ENCODE measurements around the gene EIF2AK3.
"Not testable (repeated sequence)": the region's sequence is repeated elsewhere in the genome, so short reads cannot be mapped to it uniquely, and the experiment has no call there.

EIF2AK3 gene

GRCh38 chr2:88658881-88659537, 31.7 kb upstream of the EIF2AK3 start:
- DNase-seq, result no peak
- no peaks in the 10 kb centered on the region for H3K4me1 ChIP-seq (ENCODE audit: control insufficient read depth, insufficient read depth, low read length, poor library complexity, severe bottlenecking)
- no peaks in the 10 kb centered on the region for H3K9me3 ChIP-seq (ENCODE audit: control insufficient read depth, low read length)
- no peaks in the 10 kb centered on the region for H3K36me3 ChIP-seq (ENCODE audit: control insufficient read depth, insufficient read depth, low read length)
- H3K27me3 ChIP-seq (replicated peaks; ENCODE audit: control insufficient read depth, insufficient read depth, low read length, poor library complexity, severe bottlenecking), result no peaks in the 10 kb centered on the region
- H3K27ac ChIP-seq (ENCODE audit: insufficient read depth, low read length, poor library complexity, severe bottlenecking), result no peak overlapping the region
- no peak overlapping the region for H3K4me3 ChIP-seq (ENCODE audit: insufficient read depth, low read depth, low read length, poor library complexity, severe bottlenecking)

- Histone ChIP-seq H3K27ac (ENCODE audit: insufficient read depth, low read length, poor library complexity, severe bottlenecking) (no peak overlapping the region), H3K27me3 (replicated peaks; ENCODE audit: control insufficient read depth, insufficient read depth, low read length, poor library complexity, severe bottlenecking) (no peaks in the 10 kb centered on the region), H3K36me3 (ENCODE audit: control insufficient read depth, insufficient read depth, low read length) (no peaks in the 10 kb centered on the region), H3K4me3 (ENCODE audit: insufficient read depth, low read depth, low read length, poor library complexity, severe bottlenecking) (no peak overlapping the region), H3K9me3 (ENCODE audit: control insufficient read depth, low read length) (no peaks in the 10 kb centered on the region), H3K4me1 (ENCODE audit: control insufficient read depth, insufficient read depth, low read length, poor library complexity, severe bottlenecking) (no peaks in the 10 kb centered on the region)
- no peak for DNase-seq
These were observed 31.1 kb upstream of the EIF2AK3 start for GRCh38 chr2:88658326-88658725.

GRCh38 chr2:88657131-88657530, 29.9 kb upstream of the EIF2AK3 start:
- Histone ChIP-seq H3K9me3 (ENCODE audit: control insufficient read depth, low read length) (no peaks in the 10 kb centered on the region), H3K36me3 (ENCODE audit: control insufficient read depth, insufficient read depth, low read length) (no peaks in the 10 kb centered on the region), H3K27ac (ENCODE audit: insufficient read depth, low read length, poor library complexity, severe bottlenecking) (no peak overlapping the region), H3K27me3 (replicated peaks; ENCODE audit: control insufficient read depth, insufficient read depth, low read length, poor library complexity, severe bottlenecking) (no peaks in the 10 kb centered on the region), H3K4me1 (ENCODE audit: control insufficient read depth, insufficient read depth, low read length, poor library complexity, severe bottlenecking) (no peaks in the 10 kb centered on the region), H3K4me3 (ENCODE audit: insufficient read depth, low read depth, low read length, poor library complexity, severe bottlenecking) (no peak overlapping the region)
- no peak for DNase-seq

- Histone ChIP-seq H3K36me3 (ENCODE audit: control insufficient read depth, insufficient read depth, low read length) (no peaks in the 10 kb centered on the region), H3K4me1 (ENCODE audit: control insufficient read depth, insufficient read depth, low read length, poor library complexity, severe bottlenecking) (no peaks in the 10 kb centered on the region), H3K9me3 (ENCODE audit: control insufficient read depth, low read length) (no peaks in the 10 kb centered on the region), H3K4me3 (ENCODE audit: insufficient read depth, low read depth, low read length, poor library complexity, severe bottlenecking) (no peak overlapping the region), H3K27ac (ENCODE audit: insufficient read depth, low read length, poor library complexity, severe bottlenecking) (no peak overlapping the region), H3K27me3 (replicated peaks; ENCODE audit: control insufficient read depth, insufficient read depth, low read length, poor library complexity, severe bottlenecking) (no peaks in the 10 kb centered on the region)
- no peak for DNase-seq
These were observed 29.4 kb upstream of the EIF2AK3 start for GRCh38 chr2:88656690-88657089.

- Histone ChIP-seq H3K27me3 (replicated peaks; ENCODE audit: control insufficient read depth, insufficient read depth, low read length, poor library complexity, severe bottlenecking) (no peaks in the 10 kb centered on the region), H3K36me3 (ENCODE audit: control insufficient read depth, insufficient read depth, low read length) (no peaks in the 10 kb centered on the region), H3K4me3 (ENCODE audit: insufficient read depth, low read depth, low read length, poor library complexity, severe bottlenecking) (no peak overlapping the region), H3K27ac (ENCODE audit: insufficient read depth, low read length, poor library complexity, severe bottlenecking) (no peak overlapping the region), H3K4me1 (ENCODE audit: control insufficient read depth, insufficient read depth, low read length, poor library complexity, severe bottlenecking) (no peaks in the 10 kb centered on the region), H3K9me3 (ENCODE audit: control insufficient read depth, low read length) (no peaks in the 10 kb centered on the region)
- no peak for DNase-seq
These were observed 27.4 kb upstream of the EIF2AK3 start for GRCh38 chr2:88654714-88655113.

GRCh38 chr2:88651646-88652045, 24.4 kb upstream of the EIF2AK3 start:
- no peak overlapping the region for H3K4me3 ChIP-seq (ENCODE audit: insufficient read depth, low read depth, low read length, poor library complexity, severe bottlenecking)
- no peaks in the 10 kb centered on the region for H3K27me3 ChIP-seq (replicated peaks; ENCODE audit: control insufficient read depth, insufficient read depth, low read length, poor library complexity, severe bottlenecking)
- H3K9me3 ChIP-seq (ENCODE audit: control insufficient read depth, low read length), result no peaks in the 10 kb centered on the region
- H3K4me1 ChIP-seq (ENCODE audit: control insufficient read depth, insufficient read depth, low read length, poor library complexity, severe bottlenecking), result no peaks in the 10 kb centered on the region
- no peak for DNase-seq
- H3K27ac ChIP-seq (ENCODE audit: insufficient read depth, low read length, poor library complexity, severe bottlenecking), result no peak overlapping the region
- H3K36me3 ChIP-seq (ENCODE audit: control insufficient read depth, insufficient read depth, low read length), result no peaks in the 10 kb centered on the region

GRCh38 chr2:88645291-88645882, 18.1 kb upstream of the EIF2AK3 start:
- not testable (repeated sequence) for DNase-seq; H3K36me3 ChIP-seq (ENCODE audit: control insufficient read depth, insufficient read depth, low read length); H3K4me1 ChIP-seq (ENCODE audit: control insufficient read depth, insufficient read depth, low read length, poor library complexity, severe bottlenecking); H3K27ac ChIP-seq (ENCODE audit: insufficient read depth, low read length, poor library complexity, severe bottlenecking); H3K4me3 ChIP-seq (ENCODE audit: insufficient read depth, low read depth, low read length, poor library complexity, severe bottlenecking); H3K27me3 ChIP-seq (replicated peaks; ENCODE audit: control insufficient read depth, insufficient read depth, low read length, poor library complexity, severe bottlenecking); H3K9me3 ChIP-seq (ENCODE audit: control insufficient read depth, low read length)

- no peak for DNase-seq
These were observed 15.0 kb upstream of the EIF2AK3 start for GRCh38 chr2:88642278-88642677.

GRCh38 chr2:88641330-88641729, 14.1 kb upstream of the EIF2AK3 start:
- Histone ChIP-seq H3K4me3 (ENCODE audit: insufficient read depth, low read depth, low read length, poor library complexity, severe bottlenecking) (no peak overlapping the region), H3K27ac (ENCODE audit: insufficient read depth, low read length, poor library complexity, severe bottlenecking) (no peak overlapping the region), H3K36me3 (ENCODE audit: control insufficient read depth, insufficient read depth, low read length) (no peaks in the 10 kb centered on the region), H3K4me1 (ENCODE audit: control insufficient read depth, insufficient read depth, low read length, poor library complexity, severe bottlenecking) (no peaks in the 10 kb centered on the region), H3K9me3 (ENCODE audit: control insufficient read depth, low read length) (no peaks in the 10 kb centered on the region), H3K27me3 (replicated peaks; ENCODE audit: control insufficient read depth, insufficient read depth, low read length, poor library complexity, severe bottlenecking) (no peaks in the 10 kb centered on the region)
- no peak for DNase-seq

More at GRCh38 chr2:88642278-88642677, 15.0 kb upstream of the EIF2AK3 start:
- Histone ChIP-seq H3K27me3 (replicated peaks; ENCODE audit: control insufficient read depth, insufficient read depth, low read length, poor library complexity, severe bottlenecking) (no peaks in the 10 kb centered on the region), H3K36me3 (ENCODE audit: control insufficient read depth, insufficient read depth, low read length) (no peaks in the 10 kb centered on the region), H3K27ac (ENCODE audit: insufficient read depth, low read length, poor library complexity, severe bottlenecking) (no peak overlapping the region), H3K4me1 (ENCODE audit: control insufficient read depth, insufficient read depth, low read length, poor library complexity, severe bottlenecking) (no peaks in the 10 kb centered on the region), H3K9me3 (ENCODE audit: control insufficient read depth, low read length) (no peaks in the 10 kb centered on the region), H3K4me3 (ENCODE audit: insufficient read depth, low read depth, low read length, poor library complexity, severe bottlenecking) (no peak overlapping the region)

- Histone ChIP-seq H3K27ac (ENCODE audit: insufficient read depth, low read length, poor library complexity, severe bottlenecking) (no peak overlapping the region), H3K4me3 (ENCODE audit: insufficient read depth, low read depth, low read length, poor library complexity, severe bottlenecking) (no peak overlapping the region), H3K27me3 (replicated peaks; ENCODE audit: control insufficient read depth, insufficient read depth, low read length, poor library complexity, severe bottlenecking) (no peaks in the 10 kb centered on the region), H3K36me3 (ENCODE audit: control insufficient read depth, insufficient read depth, low read length) (no peaks in the 10 kb centered on the region), H3K4me1 (ENCODE audit: control insufficient read depth, insufficient read depth, low read length, poor library complexity, severe bottlenecking) (no peaks in the 10 kb centered on the region), H3K9me3 (ENCODE audit: control insufficient read depth, low read length) (no peaks in the 10 kb centered on the region)
- no peak for DNase-seq
These were observed 12.6 kb upstream of the EIF2AK3 start for GRCh38 chr2:88639865-88640264.
